Adrenal gland (tissue), 12 donors: ENCODE results near the gene SELENOK. TPM values are rescaled to one million over a fixed set of nuclear protein-coding genes. Genes with fewer than 3 reads are reported as not detected.

Experiments
- DNase-seq, 7 donors: peaks; one replicate each; pipeline ENCODE4 v3.0.0-alpha.2; 2019 to 2020
- H3K27ac ChIP-seq, 5 donors: fragments of 200-600 bp; sonication (generic) in 4 of 5; 1 replicate in 3 of 5; 2 replicates in 2 of 5; pipeline versions ENCODE4 v1.5.1 to v1.8.0; 2016 to 2020; ENCODE audit warnings: mild to moderate bottlenecking in 1 of 5
- H3K27me3 ChIP-seq: fragments of 200-600 bp; 2 replicates; pipeline ENCODE4 v1.8.0; 2021
- H3K36me3 ChIP-seq, 2 donors: fragments of 200-600 bp; replicated peaks in 1 of 2; 1 replicate in 1 of 2; 2 replicates in 1 of 2; pipeline versions ENCODE4 v1.5.1 to v1.8.0; 2018 to 2022
- H3K4me1 ChIP-seq, 2 donors: fragments of 200-600 bp; replicated peaks in 1 of 2; 1 replicate in 1 of 2; 2 replicates in 1 of 2; pipeline versions ENCODE4 v1.5.1 to v1.8.0; 2018 to 2021
- H3K4me3 ChIP-seq, 4 donors: fragments of 200-600 bp; sonication (generic) in 3 of 4; one replicate each; pipeline ENCODE4 v1.5.1; 2016 to 2018
- H3K9me3 ChIP-seq, 3 donors: fragments of 200-600 bp; sonication (generic) in 1 of 3; replicated peaks in 1 of 3; 1 replicate in 2 of 3; 2 replicates in 1 of 3; pipeline versions ENCODE4 v1.5.1 to v1.8.0; 2016 to 2021
- POLR2A ChIP-seq, 2 donors: fragments of 450-650 bp; IDR thresholded peaks; one replicate each; pipeline ENCODE4 v1.6.1; 2017; ENCODE audit warnings: antibody characterized with exemption in 2 of 2, mild to moderate bottlenecking in 2 of 2, moderate library complexity in 1 of 2
- WGBS, 4 donors: extraction: QIAGEN DNeasy Blood & Tissue Kit in 2 of 4; methylation state at CpG; one replicate each; pipeline versions ENCODE4 v1.1.5 to v1.1.7; 2013 to 2017; 5-methylcytosine and 5-hydroxymethylcytosine counted together
- intact Hi-C, 2 donors: fragments of 100-400 bp; cut with DNase I; formaldehyde crosslinking; loops; one replicate each; pipeline versions ENCODE4 v1.14.1 to v1.15.0; 2022 to 2023
- polyA plus RNA-seq, 3 donors: library from polyadenylated mRNA; stranded (reverse); fragments of 200-250 nt in 2 of 3; fragments of 350-450 nt in 1 of 3; fragmentation: Illumina TruSeq in 1 of 3; extraction: RNeasy Lipid Tissue Mini Kit (QIAGEN cat#74804) in 1 of 3; gene quantifications; one replicate each; pipeline ENCODE4 v1.2.3, GENCODE V29; 2013 to 2014
- total RNA-seq, 9 donors: library from RNA; depleted of rRNA in 4 of 9; stranded (reverse); fragments of >200 nt in 4 of 9; fragments of 120-200 nt in 1 of 9; fragmentation: NEBNext Ultra II Directional in 1 of 9; extraction: Animal tissue kit (Norgen Biotek cat#: 25700) in 1 of 9; gene quantifications; one replicate each; pipeline versions ENCODE4 v1.1.0 to v1.2.4, GENCODE V29; 2013 to 2023
- TF ChIP-seq, protein P1 (sequence below), 6 experiments: fragments of 450-650 bp in 4 of 6; fragments of 200-600 bp in 2 of 6; sonication (generic) in 1 of 6; IDR thresholded peaks; 1 replicate in 5 of 6; 2 replicates in 1 of 6; pipeline versions ENCODE4 v1.5.1 to v1.8.0; 2016 to 2021; ENCODE audit warnings: antibody characterized with exemption in 6 of 6, mild to moderate bottlenecking in 2 of 6, moderate library complexity in 1 of 6
- donor health status: healthy with polysubstance abuse.
- donor health status: Bipolar disorder and iron deficiency.
- donor health status: DM: yes; HTN: yes; CAD: no.
- donor health status: DM: no; HTN: no; CAD: no.
- donor health status: DM: no; HTN: no; CAD: no.
- donor health status: DM: yes; HTN: yes; CAD: no.

The SELENOK gene
- total and polyA plus RNA-seq, 12 donors, result 36.2 to 203 (median 67.3) TPM

DNA sequence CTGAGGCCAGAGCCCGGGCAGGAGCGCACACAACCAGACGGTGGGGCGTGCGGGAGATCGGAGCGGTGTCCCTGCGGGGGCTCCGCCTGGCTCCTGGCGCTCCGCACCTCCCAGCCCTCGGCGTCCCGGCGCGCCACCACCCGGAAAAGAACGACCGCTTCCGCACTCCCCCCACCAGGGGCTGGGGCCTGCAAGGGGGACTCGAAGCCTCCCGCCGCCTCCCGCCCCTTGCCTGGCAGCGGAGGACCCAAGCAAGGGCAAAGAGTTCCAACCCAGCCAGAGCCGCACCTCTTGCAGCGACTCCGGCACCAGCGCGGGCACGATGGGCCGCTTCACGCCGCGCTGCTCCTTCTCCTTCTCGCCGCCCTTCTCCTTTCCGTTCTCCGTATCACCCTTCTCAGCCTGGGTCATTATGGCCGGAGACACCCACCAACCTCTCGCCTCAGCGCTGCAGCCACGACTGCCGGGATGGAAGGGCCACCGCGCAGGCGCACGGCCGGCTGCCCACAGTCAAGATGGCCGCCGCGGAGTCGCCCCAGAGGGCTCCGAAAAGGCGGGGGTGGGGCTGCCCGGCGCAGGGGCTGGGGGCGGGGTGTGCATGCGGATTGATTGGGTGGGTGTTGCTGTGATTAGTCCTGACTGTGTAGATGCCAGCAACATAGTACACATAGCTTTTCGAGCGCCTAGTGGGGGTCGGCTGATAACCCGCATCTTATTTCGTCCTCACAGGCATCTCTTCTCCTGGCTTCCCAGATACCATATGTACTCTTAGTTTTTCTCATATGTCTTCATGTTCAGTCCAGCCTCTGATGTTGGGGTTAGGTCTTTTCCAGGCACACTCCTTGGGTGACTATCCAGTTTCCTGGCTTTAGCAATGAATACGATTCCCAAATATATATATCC lies 9.7 kb downstream of the SELENOK start, which contains the start of gene ACTR8:
Gene ACTR8, minus strand, starts transcription at position 462 of the 903 bp plus-strand sequence. Its CDS starts 51 bp downstream, at position 411.
- Histone ChIP-seq H3K27ac (peak within 1 kb of the TSS in 4 of 5 donors; percentile 51 to 91 (median 82)), H3K4me3 (peak within 1 kb of the TSS; percentile 22 to 87 (median 74)), H3K9me3 (no peaks in the 10 kb centered on the region), H3K27me3 (no peaks in the 10 kb centered on the region), H3K36me3 (peaks cover 0 to 58% of the 10 kb centered on the region in 2 donors), H3K4me1 (peaks cover 8 to 11% of the 10 kb centered on the region in 2 donors)
- 1 to 10% (median 2%) methylated on average over 4 to 65 of the region's 65 CpGs for WGBS, 4 donors
- intact Hi-C loops, result no loop called here
- TF ChIP-seq, protein P1, sequence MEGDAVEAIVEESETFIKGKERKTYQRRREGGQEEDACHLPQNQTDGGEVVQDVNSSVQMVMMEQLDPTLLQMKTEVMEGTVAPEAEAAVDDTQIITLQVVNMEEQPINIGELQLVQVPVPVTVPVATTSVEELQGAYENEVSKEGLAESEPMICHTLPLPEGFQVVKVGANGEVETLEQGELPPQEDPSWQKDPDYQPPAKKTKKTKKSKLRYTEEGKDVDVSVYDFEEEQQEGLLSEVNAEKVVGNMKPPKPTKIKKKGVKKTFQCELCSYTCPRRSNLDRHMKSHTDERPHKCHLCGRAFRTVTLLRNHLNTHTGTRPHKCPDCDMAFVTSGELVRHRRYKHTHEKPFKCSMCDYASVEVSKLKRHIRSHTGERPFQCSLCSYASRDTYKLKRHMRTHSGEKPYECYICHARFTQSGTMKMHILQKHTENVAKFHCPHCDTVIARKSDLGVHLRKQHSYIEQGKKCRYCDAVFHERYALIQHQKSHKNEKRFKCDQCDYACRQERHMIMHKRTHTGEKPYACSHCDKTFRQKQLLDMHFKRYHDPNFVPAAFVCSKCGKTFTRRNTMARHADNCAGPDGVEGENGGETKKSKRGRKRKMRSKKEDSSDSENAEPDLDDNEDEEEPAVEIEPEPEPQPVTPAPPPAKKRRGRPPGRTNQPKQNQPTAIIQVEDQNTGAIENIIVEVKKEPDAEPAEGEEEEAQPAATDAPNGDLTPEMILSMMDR (IDR thresholded peaks at IDR 0.05), result peak in 5 of 6 experiments; percentile 14 to 46 (median 29)
- peak; percentile 61 to 72 for TF ChIP-seq POLR2A (IDR thresholded peaks at IDR 0.05)
- peak; percentile 80 to 90 (median 84) for DNase-seq

DNA sequence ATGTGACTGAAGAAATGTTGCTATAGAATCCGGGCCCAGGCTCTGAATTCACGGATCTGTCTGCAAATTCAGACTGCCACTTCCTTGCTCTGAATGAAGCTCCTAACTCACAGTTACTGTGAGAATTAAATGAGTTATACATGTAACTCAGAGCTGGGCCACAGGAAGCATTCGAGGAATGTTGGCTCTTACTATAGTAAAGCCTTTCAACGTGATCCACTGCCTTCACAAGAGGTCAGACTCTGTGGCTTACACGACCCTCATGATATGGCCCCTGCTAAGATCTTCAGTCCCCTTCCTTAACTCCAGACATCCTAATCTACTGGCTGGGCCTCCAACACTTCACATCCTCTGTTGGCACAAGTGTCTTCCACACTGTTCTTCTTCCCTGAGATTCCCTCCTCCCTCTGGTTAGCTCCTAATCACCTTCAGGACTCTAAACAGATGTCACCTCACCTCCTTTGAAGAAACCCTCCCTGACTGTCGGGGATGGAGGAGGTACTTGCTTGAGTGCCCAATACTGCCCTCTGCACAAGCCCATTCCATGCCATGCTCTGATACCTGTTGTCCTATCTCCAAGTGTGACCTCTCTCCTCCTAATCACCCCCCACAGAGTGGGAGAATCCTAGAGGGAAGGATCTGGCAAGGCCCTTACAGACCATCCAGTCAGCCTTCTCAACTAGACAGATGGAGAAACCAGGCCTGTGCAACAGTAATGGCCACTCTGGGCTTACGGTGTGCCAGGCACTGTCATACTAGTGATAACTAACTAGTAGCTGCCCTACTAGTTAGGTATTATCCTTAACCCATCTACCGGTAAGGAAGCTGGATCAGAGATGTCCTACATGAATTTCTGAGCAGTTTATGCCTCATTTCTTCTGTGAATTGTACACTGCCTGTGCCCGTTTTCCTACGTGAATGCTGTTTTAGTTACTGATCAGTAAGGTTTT lies 11.0 kb downstream of the SELENOK start:
- Histone ChIP-seq H3K36me3 (peaks cover 0 to 58% of the 10 kb centered on the region in 2 donors), H3K4me3 (peak overlapping the region in 2 of 4 donors; percentile 78 to 87), H3K4me1 (peaks cover 8 to 11% of the 10 kb centered on the region in 2 donors), H3K9me3 (no peaks in the 10 kb centered on the region), H3K27me3 (no peaks in the 10 kb centered on the region), H3K27ac (no peak overlapping the region)
- intact Hi-C loops, result no loop called here
- TF ChIP-seq, protein P1 (IDR thresholded peaks at IDR 0.05), result no peak
- TF ChIP-seq POLR2A (IDR thresholded peaks at IDR 0.05), result no peak
- 60 to 71% (median 62%) methylated on average over 10 of the region's 10 CpGs for WGBS, 4 donors
- no peak for DNase-seq

DNA sequence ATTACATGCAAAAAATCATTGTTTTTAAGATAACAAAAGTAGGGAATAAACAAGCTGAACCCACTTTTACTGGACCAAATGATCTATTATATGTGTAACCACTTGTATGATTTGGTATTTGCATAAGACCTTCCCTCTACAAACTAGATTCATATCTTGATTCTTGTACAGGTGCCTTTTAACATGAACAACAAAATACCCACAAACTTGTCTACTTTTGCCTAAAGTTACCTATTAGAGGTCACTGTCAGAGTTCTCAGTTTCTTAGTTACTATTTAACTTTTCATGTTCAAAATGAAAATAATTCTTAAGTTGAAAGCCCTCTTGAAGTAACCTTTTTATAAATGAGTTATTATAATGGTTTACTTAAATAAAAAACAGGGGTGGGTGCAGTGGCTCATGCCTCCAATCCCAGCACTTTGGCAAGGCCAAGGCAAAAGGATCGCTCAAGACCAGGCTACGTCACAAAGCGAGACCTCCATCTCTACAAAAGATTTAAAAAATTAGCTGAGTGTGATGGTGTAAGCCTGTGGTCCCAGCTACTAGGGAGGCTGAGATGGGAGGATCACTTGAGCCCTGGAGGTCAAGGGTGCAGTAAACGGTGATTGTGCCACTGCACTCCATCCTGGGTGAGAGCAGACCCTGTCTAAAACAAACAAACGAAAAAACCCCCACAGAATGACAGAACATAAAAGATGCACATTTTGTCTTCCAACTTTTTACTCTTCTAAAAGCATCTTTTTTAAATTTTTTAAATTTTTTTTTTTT lies 25.7 kb downstream of the SELENOK start:
- Histone ChIP-seq H3K4me3 (no peak overlapping the region), H3K4me1 (no peaks in the 10 kb centered on the region), H3K27ac (no peak overlapping the region), H3K27me3 (no peaks in the 10 kb centered on the region), H3K9me3 (no peaks in the 10 kb centered on the region), H3K36me3 (peaks cover 0 to 62% of the 10 kb centered on the region in 2 donors)
- intact Hi-C loops, result no loop called here
- no peak for DNase-seq
- no peak for TF ChIP-seq POLR2A (IDR thresholded peaks at IDR 0.05)
- TF ChIP-seq, protein P1 (IDR thresholded peaks at IDR 0.05), result no peak
- 92 to 98% (median 94%) methylated on average over 5 of the region's 5 CpGs for WGBS, 4 donors
